Measurements from ENCODE around the gene CERS4.
"Not testable (repeated sequence)": the region's sequence is repeated elsewhere in the genome, so short reads cannot be mapped to it uniquely, and the experiment has no call there.

Gene CERS4

DNA sequence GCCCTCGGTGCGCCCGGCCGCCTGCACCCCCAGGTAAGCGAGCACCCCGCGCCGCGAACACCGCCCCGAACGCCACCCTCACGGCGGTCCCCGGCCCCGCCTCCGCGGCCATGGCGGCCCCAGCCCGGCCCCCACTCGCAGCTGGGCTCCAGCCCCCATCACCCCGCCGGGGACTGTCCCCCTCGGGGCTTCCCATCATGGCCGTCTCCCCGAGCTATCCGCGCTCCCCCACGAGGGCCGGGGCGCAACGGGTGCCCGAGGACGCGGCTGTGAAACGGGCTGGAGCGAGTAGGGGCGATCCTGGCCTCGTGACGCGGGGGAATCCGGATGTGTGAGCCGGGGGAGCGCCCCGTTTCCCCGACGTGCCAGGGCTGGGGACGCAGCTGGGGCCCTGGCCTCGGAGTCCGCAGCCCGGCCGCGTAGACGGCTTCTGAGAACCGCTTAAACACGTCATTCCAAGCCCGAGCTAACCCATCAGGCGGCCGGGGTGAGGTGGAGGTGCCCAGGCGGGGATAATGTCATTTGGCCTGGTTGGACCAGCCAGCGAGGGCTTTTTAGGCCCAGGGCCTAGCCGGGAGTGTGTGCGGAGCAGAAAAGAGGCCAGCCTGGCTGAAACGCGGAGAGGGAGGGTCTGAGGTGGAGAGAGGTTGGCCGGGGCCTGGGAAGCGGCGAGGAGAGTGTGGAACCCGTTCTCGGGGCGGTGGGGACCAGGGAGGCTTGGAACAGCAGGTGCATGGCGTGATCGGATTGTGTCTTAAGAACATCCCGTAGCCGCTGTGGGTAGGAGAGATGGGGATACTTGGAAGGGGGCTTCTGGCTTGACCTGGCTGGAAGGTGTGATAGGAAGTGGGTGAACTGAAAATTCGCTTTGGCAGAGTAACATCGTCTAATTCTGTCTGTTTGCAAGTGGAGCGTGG is 550 bp downstream of the CERS4 start:
- peak; percentile 10 for DNase-seq

DNA sequence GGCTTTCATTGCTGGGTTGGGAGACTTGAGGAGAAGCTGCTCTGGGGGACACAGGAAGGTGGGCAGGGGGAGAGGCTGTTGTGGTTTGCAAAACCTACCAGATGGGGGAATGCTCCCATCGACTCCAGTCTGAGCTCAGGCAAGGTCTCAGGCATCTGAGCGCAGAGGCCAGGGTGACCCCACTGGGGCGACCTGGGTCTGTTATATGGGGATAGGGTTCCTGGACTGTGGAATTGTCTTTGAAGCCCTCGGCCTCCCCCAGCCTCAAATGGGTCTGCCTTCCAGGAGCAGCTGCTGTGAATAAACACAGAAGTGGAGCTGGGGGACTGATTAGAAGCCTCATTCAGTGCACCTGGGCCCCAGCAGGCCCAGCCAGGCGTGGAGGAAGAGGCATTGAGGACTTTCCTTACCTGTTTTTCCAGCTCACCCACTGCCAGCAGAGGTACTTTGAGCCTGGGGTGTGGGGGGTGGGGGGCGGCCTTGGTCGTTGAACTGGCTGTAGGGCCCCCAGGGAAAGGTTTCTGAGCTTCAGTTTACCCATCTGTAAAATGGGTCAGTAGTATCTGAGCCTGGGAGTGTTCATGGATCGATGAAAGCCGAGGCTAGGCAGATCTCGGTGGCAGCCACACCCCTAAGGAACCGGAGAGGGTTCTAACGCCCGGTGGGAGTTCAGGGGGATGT is 1.4 kb downstream of the CERS4 start:
- no peak for DNase-seq

DNA sequence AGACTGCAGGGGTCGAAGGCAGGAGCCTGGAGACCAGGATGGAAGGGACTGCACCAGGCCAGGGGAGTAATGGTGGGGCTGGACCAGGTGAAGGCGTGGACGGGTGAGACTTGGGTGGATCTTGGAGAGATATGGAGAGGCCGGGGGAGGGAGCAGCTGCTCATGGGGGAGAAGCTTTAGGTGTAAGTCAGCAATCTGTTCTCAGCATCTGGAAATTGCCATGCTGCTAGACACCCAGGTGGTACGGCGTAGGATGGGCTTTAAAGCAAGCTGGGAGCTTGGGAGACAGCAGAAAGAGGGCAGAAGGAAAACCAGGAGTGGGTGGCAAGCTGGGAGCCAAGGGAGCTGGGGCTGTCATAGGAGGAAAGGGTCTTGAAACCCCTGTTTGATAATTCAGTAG is 3.0 kb downstream of the CERS4 start:
- DNase-seq: no peak

GRCh38 chr19:8212916-8213315 is 3.7 kb downstream of the CERS4 start:
- no peak for DNase-seq

DNA sequence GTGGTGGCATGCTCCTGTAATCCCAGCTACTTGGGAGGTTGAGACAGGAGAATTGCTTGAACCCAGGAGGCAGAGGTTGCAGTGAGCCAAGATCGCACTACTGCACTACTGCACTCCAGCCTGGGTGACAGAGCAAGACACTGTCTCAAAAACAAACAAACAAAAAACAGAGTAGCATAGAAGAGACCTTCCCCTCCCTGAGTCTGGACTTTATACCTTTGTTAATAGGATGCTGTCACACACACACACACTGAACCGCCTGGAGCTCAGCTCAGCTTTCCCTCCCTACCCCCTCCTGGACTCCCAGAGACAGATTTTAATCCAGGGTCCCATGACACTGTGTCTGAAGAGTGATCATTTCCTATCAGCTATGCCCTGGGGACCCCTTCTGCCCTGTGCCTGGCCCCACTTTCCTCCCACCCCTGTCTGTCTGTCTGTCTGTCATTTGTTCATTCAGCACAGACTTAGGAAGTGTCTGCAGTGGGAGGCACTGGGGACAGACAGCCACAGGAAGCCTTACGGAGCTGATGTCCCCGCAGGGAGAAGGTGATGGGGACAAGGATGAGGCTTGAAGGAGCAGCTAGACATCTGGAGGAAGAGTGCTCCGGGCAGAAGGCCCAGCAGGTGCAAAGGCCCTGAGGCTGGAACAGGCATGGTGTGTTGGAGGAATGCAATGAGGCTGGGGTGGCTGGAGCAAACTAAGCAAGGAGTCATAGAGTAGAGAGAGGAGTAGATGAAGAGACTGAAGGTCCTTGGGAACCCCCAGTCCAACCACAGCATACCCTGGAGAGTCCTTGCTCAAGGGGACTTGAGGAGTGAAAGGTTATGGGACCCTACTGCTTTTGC is 4.9 kb downstream of the CERS4 start:
- no peak for DNase-seq

GRCh38 chr19:8214802-8215201 is 5.6 kb downstream of the CERS4 start:
- no peak for DNase-seq

DNA sequence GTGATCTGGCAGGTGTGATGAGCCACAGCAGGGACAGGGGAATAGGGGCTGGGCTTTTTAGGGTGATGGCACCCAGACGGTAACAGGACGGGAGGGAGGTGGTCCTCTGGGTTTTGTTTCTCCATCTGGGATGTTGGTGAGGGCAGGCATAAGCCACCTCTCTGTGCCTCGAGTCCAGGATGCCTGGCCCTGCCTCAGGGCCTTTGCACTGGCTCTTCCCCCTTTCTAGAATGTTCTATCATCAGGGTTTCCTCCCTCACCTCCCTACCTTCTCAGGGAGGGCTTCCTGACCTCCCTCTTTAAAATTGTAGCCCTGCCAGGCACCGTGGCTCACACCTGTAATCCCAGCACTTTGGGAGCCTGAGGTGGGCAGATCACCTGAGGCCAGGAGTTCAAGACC is 6.6 kb downstream of the CERS4 start:
- no peak for DNase-seq

GRCh38 chr19:8216357-8216756 is 7.2 kb downstream of the CERS4 start:
- no peak for DNase-seq

DNA sequence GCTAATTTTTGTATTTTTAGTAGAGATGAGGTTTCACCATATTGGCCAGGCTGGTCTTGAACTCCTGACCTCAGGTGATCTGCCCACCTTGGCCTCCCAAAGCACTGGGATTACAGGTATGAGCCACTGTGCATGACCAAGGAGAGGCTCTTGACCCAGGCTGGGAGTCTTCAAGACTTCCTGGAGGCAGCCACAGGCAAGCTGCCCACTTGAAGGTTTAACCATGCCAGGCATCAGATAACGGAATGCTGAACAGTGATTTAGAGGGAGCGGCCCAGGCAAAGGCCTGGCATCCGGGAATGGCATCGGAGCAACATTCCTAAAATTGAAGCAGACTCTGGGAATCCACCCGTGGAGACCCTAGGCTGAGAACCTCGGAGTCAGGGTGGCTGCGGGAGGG is 9.0 kb downstream of the CERS4 start:
- DNase-seq: not testable (repeated sequence)

DNA sequence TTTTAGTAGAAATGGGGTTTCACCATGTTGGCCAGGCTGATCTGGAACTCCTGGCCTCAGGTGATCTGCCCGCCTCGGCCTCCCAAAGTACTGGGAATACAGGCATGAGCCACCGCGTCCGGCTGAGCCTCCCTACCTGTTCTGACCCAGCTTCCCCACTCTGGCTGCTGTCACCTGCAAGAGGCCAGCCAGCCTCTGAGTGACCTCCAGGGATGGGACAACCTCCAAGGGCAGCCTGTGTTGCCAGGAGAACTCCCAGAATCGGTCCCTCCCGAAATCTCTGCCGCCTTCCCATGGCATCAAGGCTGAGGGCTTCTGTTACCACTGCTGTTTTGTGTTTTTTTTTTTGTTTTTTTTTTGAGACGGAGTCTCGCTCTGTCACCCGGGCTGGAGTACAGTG is 11.3 kb downstream of the CERS4 start:
- no peak for DNase-seq

DNA sequence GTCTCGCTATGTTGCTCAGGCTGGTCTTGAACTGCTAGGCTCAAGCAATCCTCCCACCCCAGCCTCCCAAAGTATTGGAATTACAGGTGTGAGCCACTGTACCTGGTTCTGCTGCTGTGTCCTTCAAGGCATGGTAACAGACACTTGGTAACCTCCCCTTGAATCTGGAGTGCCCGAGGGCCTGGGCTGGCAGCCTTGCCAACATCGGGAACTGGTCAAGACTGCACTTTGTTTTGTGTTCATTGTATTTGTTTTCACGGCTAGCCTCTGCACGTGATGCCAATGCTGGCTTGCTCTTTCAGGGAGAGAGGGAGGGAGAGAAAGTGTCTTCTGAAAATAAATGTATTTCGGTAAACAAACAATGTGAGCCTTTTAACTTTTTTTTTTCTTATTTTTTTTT is 12.0 kb downstream of the CERS4 start:
- DNase-seq: no peak

- DNase-seq: not testable (repeated sequence)
Measured at GRCh38 chr19:8223442-8223841, 14.3 kb downstream of the CERS4 start.

DNA sequence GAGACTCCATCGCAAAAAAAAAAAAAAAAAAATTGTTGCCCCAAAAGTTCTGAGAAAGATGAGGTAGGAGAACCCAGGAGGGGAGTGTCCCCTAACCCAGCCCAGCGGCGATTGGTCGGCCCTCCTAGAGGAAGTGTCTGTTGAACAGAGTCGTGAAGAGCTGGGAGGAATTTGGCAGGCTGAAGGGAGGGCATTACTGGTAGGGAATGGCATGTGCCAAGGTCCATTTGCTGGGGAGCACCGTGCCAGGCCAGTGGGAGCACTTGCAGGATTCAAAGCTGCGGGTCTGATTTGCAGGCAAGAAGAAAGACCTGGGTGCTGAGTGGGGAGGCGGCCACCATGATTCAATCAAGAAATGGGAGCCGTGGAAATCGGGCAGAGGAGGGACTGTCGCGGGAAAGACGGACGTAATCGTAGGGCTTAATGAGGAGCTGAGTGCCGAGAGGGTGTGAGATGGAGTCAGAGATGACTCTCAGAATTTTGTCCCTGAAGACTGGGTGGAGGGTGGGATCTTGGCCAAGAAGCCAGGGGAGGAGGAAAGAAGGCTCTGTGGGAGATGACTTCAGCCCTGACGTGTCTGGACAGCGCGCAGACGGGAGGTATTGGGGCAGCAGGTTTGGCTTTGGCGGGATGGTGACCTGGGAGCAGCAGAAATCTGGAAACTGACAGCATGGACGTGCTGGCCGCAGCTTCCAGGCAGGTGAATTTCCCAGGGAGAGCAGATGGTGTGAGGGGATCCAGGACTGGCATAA is 15.4 kb downstream of the CERS4 start:
- DNase-seq: no peak

DNA sequence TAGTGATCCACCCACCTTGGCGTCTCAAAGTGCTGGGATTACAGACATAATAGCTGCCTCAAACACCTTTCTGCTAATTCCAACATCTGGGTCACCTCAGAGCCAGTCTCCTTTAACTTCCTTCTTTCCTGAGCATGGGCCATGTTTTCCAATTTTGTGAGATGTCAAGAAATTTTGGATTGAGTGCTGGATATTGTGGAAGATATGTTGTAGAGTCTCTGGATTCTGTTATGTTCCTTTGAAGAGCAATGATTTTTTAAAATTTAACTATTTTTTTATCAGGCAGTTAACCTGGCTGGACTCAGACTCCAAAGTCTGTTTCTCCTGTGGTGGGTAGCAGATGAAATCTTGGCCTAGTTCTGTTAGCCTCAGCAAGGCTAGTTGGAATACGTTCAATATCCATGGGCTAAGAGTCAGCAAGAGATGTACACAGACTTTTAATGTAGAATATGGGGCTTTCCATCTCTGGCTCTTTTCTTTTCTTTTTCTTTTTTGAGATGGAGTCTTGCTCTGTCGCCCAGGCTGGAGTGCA is 22.0 kb downstream of the CERS4 start:
- DNase-seq: no peak

GRCh38 chr19:8233370-8233769 is 24.2 kb downstream of the CERS4 start:
- DNase-seq: no peak

DNA sequence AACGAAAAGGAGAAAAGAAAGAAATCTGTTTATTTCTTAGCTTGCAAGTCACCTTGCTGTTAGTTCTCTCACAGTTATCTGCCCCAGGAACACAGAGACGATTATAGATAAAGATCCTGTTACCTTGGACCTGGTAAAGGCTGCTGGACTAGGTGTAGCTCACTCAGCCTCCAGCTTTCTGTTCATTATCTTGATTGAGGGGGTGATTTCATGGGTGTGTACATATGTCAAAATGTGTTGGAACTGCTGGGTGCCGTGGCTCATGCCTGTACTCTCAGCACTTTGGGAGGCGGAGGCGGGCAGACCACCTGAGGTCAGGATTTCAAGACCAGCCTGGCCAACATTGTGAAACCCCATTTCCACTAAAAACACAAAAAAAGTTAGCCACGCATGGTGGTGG is 27.9 kb downstream of the CERS4 start:
- DNase-seq: no peak

- DNase-seq: no peak
Measured at GRCh38 chr19:8238251-8238650, 29.1 kb downstream of the CERS4 start.

- DNase-seq: no peak
Measured at GRCh38 chr19:8239528-8240273, 30.5 kb downstream of the CERS4 start.

DNA sequence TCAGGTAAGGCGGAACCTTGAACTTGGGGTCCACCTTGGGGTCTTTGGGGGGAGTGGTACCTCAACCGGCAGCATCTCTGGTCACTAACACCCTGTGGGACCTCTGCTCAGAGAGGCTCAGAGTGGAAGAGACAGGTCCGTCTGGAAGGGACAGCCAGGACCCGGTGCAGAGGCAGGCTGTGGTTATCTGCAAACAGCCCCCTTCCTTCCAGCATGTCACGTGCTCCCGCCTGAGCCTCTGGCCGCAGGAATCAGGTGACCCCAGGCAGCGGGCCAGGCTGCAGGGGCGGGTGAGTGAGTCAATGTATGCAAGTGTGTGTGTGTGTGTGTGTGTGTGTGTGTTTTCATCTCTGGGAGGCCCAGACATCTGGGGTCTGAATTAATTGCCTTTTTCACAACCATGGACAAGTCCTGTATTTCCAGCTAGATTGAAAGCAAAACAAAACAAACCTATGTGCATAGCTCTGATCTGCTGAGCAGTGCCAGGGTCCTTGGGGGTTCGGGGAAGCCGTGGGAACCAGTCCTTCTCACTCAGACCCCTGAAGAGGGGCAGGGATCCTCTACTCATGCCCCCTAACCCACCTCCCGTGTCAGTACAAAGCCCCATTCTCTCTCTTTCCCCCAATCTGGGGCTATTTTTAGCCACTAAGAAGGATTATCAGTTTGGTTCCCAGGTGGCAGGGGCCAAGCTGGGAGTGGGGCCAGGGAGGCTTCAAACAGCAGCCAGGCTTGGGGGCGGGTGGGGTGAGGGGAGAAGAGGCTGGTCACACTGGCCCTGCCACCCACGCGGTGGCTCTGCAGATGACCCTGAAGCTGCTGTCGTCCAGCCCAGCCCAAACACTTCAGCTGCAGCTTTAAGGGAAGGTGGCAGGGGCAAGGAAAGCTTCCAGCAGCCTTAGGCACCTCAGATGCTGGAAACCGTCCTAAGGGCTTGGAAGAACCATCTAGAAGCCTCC is 31.4 kb downstream of the CERS4 start:
- DNase-seq: peak; percentile 75

DNA sequence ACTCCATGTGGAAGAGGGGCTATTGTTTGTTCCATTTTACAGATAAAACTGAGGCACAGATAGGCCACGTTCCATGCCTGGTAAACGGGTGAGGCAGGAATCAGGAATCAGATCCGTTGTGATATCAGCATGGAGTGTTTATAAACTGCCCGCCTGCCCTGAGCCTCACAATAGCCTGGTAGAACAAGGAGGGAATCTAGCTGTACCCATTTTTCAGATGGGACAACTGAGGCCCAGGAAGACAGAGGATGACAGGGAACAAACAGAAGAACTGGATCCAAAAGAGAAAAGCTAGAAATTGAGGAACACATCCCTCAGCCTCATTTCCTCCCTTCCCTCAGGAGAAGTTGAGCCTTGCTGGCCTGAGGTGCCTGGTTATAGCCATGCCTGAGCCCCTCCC is 32.5 kb downstream of the CERS4 start:
- no peak for DNase-seq

All from fibroblast of skin of scalp (primary cell).